MCF 10A (cell line): ENCODE data around the gene LYL1. TPM values are rescaled to one million over a fixed set of nuclear protein-coding genes. Genes with fewer than 3 reads are reported as not detected.

Experiments used
- BruUV-seq: library from RNA; stranded (reverse); fragments of 400-500 nt; replicated peaks from 2 replicates; lab custom pipeline; 2021; lab: Mats Ljungman, UMichigan
- CTCF ChIA-PET: fragments of 300-600 bp; sonication (Branson Sonifier 250); formaldehyde crosslinking; extraction: SDS; loops from one replicate; lab custom pipeline; 2021; ENCODE audit warnings: antibody characterized with exemption, inconsistent platforms; lab: Yijun Ruan, JAX
- POLR2A ChIA-PET: fragments of 300-600, 350-650 bp; sonication (Branson Sonifier 250); formaldehyde crosslinking; extraction: SDS; loops from one replicate; lab custom pipeline; 2020; ENCODE audit warnings: antibody characterized with exemption, inconsistent platforms; lab: Yijun Ruan, JAX
- DNase-seq: peaks from one replicate; pipeline ENCODE4 v3.0.0-alpha.2; 2018; ENCODE audit not compliant: unreplicated experiment
- H3K27ac Mint-ChIP-seq: one replicate; pipeline ENCODE4 v1.8.0; 2022; ENCODE audit warnings: mild to moderate bottlenecking, low read depth, mixed read lengths; ENCODE audit not compliant: unreplicated experiment
- H3K27me3 Mint-ChIP-seq: one replicate; pipeline ENCODE4 v1.8.0; 2022; ENCODE audit warnings: mixed read lengths; ENCODE audit not compliant: insufficient read depth, unreplicated experiment
- H3K36me3 Mint-ChIP-seq: one replicate; pipeline ENCODE4 v1.8.0; 2022; ENCODE audit warnings: mild to moderate bottlenecking, moderate library complexity, mixed read lengths; ENCODE audit not compliant: insufficient read depth, unreplicated experiment
- H3K4me1 Mint-ChIP-seq: one replicate; pipeline ENCODE4 v1.8.0; 2022; ENCODE audit warnings: mixed read lengths; ENCODE audit not compliant: insufficient read depth, unreplicated experiment
- H3K4me3 Mint-ChIP-seq: one replicate; pipeline ENCODE4 v1.8.0; 2022; ENCODE audit warnings: mild to moderate bottlenecking, moderate library complexity, mixed read lengths; ENCODE audit not compliant: unreplicated experiment
- H3K9me3 Mint-ChIP-seq: one replicate; pipeline ENCODE4 v1.8.0; 2022; ENCODE audit warnings: mixed read lengths; ENCODE audit not compliant: unreplicated experiment
- CTCF ChIP-seq: fragments of 200-600 bp; IDR thresholded peaks from one replicate; pipeline ENCODE4 v1.8.0; 2022; ENCODE audit warnings: antibody characterized with exemption, mild to moderate bottlenecking; ENCODE audit not compliant: unreplicated experiment
- intact Hi-C: fragments of 100-400 bp; cut with micrococcal nuclease; formaldehyde crosslinking; loops from 2 replicates; pipeline ENCODE4 v1.14.1; 2022
- total RNA-seq: library from RNA; stranded (reverse); gene quantifications from 2 replicates; pipeline ENCODE4 v1.2.3, GENCODE V29; 2022

The LYL1 gene
- total RNA-seq, 1 experiment from 2014 or later, result not detected

GRCh38 chr19:13139633-13140311, 37.1 kb upstream of the LYL1 start:
- H3K4me3 Mint-ChIP-seq, result no peak overlapping the region
- H3K4me1 Mint-ChIP-seq, result no peaks in the 10 kb centered on the region
- intact Hi-C loops, result no loop called here
- H3K9me3 Mint-ChIP-seq, result no peaks in the 10 kb centered on the region
- TSS peak; percentile 23 for BruUV-seq
- no peak overlapping the region for H3K27ac Mint-ChIP-seq
- H3K36me3 Mint-ChIP-seq, result peaks cover 60% of the 10 kb centered on the region
- TF ChIP-seq CTCF, result no peak
- ChIA-PET POLR2A (no interaction called here), CTCF (no interaction called here)
- H3K27me3 Mint-ChIP-seq, result no peaks in the 10 kb centered on the region
- DNase-seq, result no peak

- Mint-ChIP-seq H3K27ac (no peak overlapping the region), H3K27me3 (no peaks in the 10 kb centered on the region), H3K4me3 (no peak overlapping the region), H3K36me3 (peaks cover 53% of the 10 kb centered on the region), H3K9me3 (no peaks in the 10 kb centered on the region), H3K4me1 (no peaks in the 10 kb centered on the region)
- TF ChIP-seq CTCF, result no peak
- POLR2A ChIA-PET, result interaction anchor here (0.6 kb wide), 1 partner anchor 14 kb away, joined by 3 read pairs; no protein-coding TSS in a partner anchor
- BruUV-seq, result no TSS peak
- CTCF ChIA-PET, result interaction anchor here (0.5 to 0.7 kb wide), 2 partner anchors 74 to 93 kb away, joined by 3 read pairs; no protein-coding TSS in a partner anchor
- intact Hi-C loops, result no loop called here
- no peak for DNase-seq
Observed at GRCh38 chr19:13138916-13139198, 36.2 kb upstream of the LYL1 start.

GRCh38 chr19:13138171-13138915, 35.7 kb upstream of the LYL1 start:
- H3K27ac Mint-ChIP-seq, result no peak overlapping the region
- ChIA-PET POLR2A (interaction anchor here (0.6 kb wide), 1 partner anchor 14 kb away, joined by 3 read pairs; no protein-coding TSS in a partner anchor), CTCF (interaction anchor here (0.5 to 0.7 kb wide), 2 partner anchors 75 to 93 kb away, joined by 3 read pairs; no protein-coding TSS in a partner anchor)
- intact Hi-C loops, result no loop called here
- no peaks in the 10 kb centered on the region for H3K9me3 Mint-ChIP-seq
- peaks cover 55% of the 10 kb centered on the region for H3K36me3 Mint-ChIP-seq
- DNase-seq, result no peak
- no peak overlapping the region for H3K4me3 Mint-ChIP-seq
- H3K4me1 Mint-ChIP-seq, result no peaks in the 10 kb centered on the region
- TF ChIP-seq CTCF, result no peak
- no TSS peak for BruUV-seq
- no peaks in the 10 kb centered on the region for H3K27me3 Mint-ChIP-seq

DNA sequence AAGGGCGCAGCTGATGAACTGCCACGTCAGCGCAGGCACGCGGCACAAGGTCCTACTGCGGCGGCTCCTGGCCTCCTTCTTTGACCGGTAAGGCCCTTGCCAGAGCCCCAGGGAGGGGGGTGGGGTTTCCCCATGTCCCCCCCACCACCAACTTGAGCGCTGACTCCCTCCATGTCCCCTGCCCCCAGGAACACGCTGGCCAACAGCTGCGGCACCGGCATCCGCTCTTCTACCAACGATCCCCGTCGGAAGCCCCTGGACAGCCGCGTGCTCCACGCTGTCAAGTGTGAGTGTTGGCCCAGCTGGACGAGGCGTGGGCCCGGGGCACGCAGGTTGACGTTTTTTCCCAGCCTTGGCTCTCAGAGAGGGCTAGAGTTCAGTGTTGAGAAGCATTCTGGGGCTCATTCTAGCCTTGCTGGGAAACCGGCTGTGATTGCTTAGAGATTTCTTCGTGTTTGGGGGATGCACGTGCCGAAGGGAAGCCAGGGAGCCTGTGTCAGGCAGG, 34.7 kb upstream of the LYL1 start:
- Mint-ChIP-seq H3K27me3 (no peaks in the 10 kb centered on the region), H3K9me3 (no peaks in the 10 kb centered on the region), H3K4me1 (no peaks in the 10 kb centered on the region), H3K4me3 (no peak overlapping the region), H3K36me3 (peaks cover 60% of the 10 kb centered on the region), H3K27ac (no peak overlapping the region)
- no peak for DNase-seq
- POLR2A ChIA-PET, result interaction anchor here (1.0 kb wide), 1 partner anchor 20 kb away, joined by 3 read pairs; the partner anchor contains the start of gene NACC1
- intact Hi-C loops, result no loop called here
- no TSS peak for BruUV-seq
- TF ChIP-seq CTCF, result no peak
- CTCF ChIA-PET, result interaction anchor here (0.6 kb wide), 1 partner anchor 141 kb away, joined by 3 read pairs; no protein-coding TSS in a partner anchor
